GM21825 (cell line): Measurements from ENCODE around the gene DNHD1.

Experiments
- ATAC-seq: cut with Tn5 transposase; IDR thresholded peaks from one replicate; pipeline ENCODE4 v1.9.1; 2021; ENCODE audit warnings: mild to moderate bottlenecking, moderate library complexity; ENCODE audit not compliant: unreplicated experiment

DNHD1 gene

GRCh38 chr11:6497069-6497839 is at the start of gene DNHD1:
Gene DNHD1 (plus strand): TSS chr11:6497280. CDS start chr11:6498216, 936 bp downstream.
- ATAC-seq: no peak

DNA sequence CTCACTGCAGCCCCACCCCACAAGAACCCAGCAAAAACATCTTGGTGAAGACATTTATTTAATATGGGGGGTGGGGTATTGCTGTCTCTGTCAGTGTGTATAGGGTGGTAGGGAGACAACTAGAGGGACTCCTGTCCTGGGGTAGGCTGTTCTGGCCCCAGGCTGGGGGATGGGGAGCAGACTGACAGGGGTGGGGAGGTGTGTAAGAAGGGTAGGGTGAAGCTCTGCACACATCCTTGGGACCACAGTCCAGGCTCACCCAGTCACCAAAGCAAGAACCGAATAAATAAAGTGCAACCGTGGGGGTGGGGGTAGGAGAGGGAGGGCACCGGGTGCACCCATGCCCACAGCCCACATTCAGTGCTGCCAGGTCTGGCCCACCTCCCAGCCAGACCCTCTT is 48.5 kb upstream of the DNHD1 start:
- no peak for ATAC-seq

- ATAC-seq: no peak
Measured at GRCh38 chr11:6452219-6452618, 44.9 kb upstream of the DNHD1 start.

GRCh38 chr11:6453152-6453551 is 43.9 kb upstream of the DNHD1 start:
- ATAC-seq: no peak

- ATAC-seq: no peak
Measured at GRCh38 chr11:6455070-6455469, 42.0 kb upstream of the DNHD1 start.

GRCh38 chr11:6456361-6457073 is 40.6 kb upstream of the DNHD1 start:
- no peak for ATAC-seq

DNA sequence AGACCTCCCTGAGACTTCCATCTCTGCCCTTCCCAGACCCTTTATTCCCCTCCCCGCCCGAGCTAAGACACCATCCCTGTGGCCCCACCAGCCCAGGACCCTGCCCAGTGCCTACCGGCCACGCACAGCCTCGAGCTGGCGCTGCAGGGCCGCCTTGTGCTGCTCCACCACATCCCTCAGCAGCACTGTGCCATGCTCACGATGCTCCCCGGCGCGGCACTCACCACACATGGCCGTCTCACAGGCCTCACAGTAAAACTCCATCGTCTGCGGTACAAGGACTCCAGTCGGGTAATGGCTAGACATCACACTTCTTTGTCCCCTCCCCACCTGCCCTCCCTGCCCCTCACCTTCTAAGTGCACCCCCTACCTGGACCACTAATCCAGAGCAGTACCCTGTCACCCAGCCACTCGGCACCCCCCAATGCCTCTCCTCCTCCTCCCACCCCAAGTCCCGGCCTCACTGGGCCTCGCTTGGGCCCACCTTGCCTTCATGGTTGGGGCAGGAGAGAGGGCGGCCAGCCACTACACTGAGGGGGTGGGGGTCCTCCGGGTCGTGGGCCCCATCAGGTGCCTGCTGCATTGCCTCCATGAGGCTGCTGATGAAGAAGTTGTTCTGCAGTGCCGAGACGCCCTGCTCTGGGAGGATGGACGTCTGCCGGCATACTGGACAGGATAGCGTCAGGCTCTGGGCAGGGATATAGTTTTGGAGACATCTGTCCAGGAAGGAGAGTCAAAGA is 39.3 kb upstream of the DNHD1 start:
- no peak for ATAC-seq

- ATAC-seq: no peak
Measured at GRCh38 chr11:6458352-6459098, 38.6 kb upstream of the DNHD1 start.

DNA sequence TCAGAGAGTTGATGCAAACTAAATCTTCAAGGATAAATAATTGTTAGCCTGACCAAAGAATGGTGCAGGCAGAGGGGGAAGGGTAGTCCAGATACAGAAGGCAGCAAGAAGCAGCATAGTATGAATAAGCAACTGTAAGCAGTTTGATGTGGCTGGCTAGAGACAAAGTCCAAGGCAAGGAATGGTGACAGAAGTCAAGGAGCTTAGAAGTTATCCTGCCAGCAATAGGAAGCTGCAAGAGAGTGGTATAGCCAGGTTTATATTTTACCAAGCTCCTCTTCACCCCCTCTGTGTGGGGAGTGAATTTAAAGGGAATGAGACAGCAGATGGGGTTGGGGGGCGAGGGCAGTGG is 38.0 kb upstream of the DNHD1 start:
- no peak for ATAC-seq

DNA sequence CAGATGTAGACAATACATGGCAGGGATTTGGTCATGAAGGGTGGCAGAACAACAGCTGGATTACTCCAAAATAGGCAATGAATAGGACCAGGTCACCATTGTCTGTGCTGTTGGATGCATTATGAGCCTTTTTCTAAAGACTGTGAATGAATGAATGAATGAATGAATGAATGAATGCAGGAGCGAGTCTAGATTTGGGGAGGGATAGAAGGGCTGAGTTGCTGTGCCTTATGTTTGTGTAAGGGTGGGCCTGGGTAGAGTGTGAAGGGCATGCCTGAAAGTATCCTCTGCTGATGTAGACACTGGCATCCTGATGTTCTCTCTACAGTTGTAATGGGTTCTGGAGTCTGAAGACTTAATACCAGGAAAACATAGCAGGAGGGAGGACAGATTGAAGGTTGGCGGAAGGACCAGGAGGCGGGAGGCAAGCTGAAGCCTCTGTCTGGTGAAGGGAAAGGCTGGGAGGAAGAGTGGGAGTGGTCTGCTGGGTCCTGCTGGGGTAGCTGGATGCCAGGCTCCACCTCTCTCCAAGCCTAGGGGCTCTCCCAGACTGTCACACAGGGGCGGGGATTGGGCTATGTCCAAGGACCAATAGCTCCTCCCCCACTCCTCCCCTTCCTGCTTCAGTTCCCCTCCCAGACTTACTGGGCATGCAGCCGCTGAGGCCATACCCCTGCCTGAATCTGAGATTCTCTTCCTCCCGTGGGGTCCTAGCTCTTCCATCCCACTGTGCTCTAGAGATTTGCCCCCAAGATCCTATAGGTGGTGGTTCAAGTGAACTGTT is 28.2 kb upstream of the DNHD1 start:
- ATAC-seq: peak; percentile 80

- no peak for ATAC-seq
Measured at GRCh38 chr11:6469599-6469998, 27.5 kb upstream of the DNHD1 start.

GRCh38 chr11:6472934-6473333 is 24.1 kb upstream of the DNHD1 start:
- ATAC-seq: no peak

- ATAC-seq: peak; percentile 63
Measured at GRCh38 chr11:6473451-6474412, 23.3 kb upstream of the DNHD1 start, which contains the start of gene TRIM3. Gene TRIM3 (minus strand): TSS chr11:6473941. CDS start chr11:6465695, 8,246 bp downstream.

GRCh38 chr11:6474413-6474792 is 22.7 kb upstream of the DNHD1 start:
- ATAC-seq: no peak

DNA sequence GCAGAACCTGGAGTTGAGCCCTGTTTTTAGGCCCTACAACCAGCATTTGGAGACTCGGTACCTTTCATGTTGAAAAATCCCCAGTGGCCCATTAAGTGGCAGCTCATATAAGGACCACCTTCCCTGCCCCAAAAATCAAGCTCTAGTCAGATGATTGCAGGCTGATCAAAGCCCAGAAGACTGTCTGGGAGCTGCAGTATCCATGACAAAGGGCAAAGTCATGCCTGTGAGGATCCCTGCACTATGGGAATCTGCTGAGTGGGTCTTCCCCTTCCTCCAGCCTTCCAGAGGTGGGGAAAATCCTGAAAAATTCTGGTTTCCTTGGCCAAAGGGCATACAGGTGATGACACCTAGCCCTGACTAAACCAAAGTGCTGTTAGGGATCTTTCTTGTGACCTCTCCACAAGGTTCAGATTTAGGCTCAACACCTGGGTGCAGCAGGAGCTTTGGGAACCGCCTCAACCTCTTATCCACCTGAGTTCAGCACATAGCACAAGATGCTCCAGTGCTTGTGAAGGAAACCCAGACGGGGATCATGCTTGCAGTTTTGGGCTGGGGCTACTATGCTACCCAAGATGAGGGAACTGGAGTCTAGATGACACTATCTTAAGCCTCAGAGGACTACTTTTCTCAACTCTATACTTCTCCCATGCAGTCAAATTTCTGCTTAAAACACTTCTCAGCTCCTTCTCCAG is 22.1 kb upstream of the DNHD1 start:
- no peak for ATAC-seq

DNA sequence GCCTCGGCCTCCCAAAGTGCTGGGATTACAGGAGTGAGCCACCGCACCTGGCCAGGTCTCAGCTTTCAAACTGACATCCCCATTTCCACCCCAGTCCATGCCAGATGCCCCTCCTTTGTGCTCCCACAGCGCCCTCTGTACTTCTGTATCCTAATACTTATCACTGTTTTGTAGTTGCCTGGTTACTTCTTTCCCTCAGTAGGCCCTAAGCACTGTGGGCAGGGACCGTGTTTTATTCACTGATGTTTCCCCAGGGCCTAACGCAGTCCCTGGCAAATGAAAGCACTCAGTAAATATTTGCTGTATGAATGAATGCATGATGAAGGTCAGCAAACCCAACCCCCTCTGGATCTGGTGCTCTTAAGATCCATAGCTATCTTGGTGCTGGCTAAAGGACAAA is 21.1 kb upstream of the DNHD1 start:
- no peak for ATAC-seq

DNA sequence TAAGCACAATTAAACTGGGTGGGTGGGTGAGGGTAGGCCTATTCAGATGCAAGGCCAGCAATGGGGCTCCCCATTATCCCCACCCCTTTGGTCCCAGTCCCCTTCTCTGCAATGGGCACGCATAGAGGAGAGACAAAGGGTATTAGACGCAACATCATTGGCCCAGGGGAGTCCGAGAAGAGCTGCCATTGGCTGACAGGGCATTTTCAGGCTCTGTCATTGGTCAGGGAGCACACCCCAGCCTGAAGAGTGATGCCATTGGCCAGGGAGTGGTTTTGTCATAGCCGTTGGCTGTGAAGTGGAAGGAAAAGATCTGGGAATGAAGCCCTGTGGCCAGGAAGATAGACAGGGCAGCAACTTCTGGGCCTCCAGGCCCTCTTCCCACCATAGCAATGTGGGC is 20.5 kb upstream of the DNHD1 start:
- no peak for ATAC-seq

GRCh38 chr11:6480299-6480914 is 16.7 kb upstream of the DNHD1 start:
- ATAC-seq: no peak
